Nephron progenitor cell (in vitro differentiated cells): ENCODE results near the gene LPP.

Source experiments
- DNase-seq: peaks from one replicate; pipeline ENCODE4 v3.0.0; 2021
- H3K27ac Mint-ChIP-seq: 2 replicates; pipeline ENCODE4 v1.8.0; 2021; ENCODE audit warnings: mild to moderate bottlenecking, moderate library complexity, mixed read lengths
- H3K27me3 Mint-ChIP-seq: 2 replicates; pipeline ENCODE4 v1.8.0; 2021; ENCODE audit warnings: mild to moderate bottlenecking, low read depth, mixed read lengths; ENCODE audit not compliant: poor library complexity
- H3K36me3 Mint-ChIP-seq: 2 replicates; pipeline ENCODE4 v1.8.0; 2021; ENCODE audit warnings: low read depth, mixed read lengths
- H3K4me1 Mint-ChIP-seq: 2 replicates; pipeline ENCODE4 v1.8.0; 2021; ENCODE audit warnings: mixed read lengths
- H3K4me3 Mint-ChIP-seq: 2 replicates; pipeline ENCODE4 v1.8.0; 2021; ENCODE audit warnings: mild to moderate bottlenecking, moderate library complexity, mixed read lengths
- H3K9me3 Mint-ChIP-seq: 2 replicates; pipeline ENCODE4 v1.8.0; 2021; ENCODE audit warnings: mild to moderate bottlenecking, moderate library complexity, mixed read lengths
- TF ChIP-seq, protein P1 (sequence below): fragments of 200-600 bp; sonication (generic); IDR thresholded peaks from 2 replicates; pipeline ENCODE4 v1.5.0; 2021; ENCODE audit warnings: antibody characterized with exemption

The LPP gene

DNA sequence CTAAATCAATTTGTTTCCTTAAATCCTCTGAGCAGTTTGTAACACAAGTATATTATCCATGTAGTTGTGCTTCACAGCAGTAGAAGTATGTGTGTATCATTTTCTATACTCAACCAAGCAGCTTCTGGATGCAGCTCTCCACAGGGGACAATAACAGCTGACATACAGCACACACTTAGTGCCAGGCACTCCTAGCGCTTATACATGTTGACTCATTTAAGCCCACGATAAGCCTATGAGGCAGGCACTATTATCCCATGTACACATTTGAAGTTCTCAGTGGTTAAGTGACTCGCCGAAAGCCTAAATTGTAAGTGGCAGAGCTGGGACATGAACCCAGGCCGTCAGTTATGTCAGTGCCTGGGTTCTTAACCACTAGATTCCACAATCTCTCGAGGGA lies 20.3 kb upstream of the LPP start:
- Mint-ChIP-seq H3K27ac (no peak overlapping the region), H3K4me1 (peaks cover 7% of the 10 kb centered on the region), H3K27me3 (peaks cover 4% of the 10 kb centered on the region), H3K9me3 (no peaks in the 10 kb centered on the region), H3K36me3 (no peaks in the 10 kb centered on the region), H3K4me3 (no peak overlapping the region)
- no peak for DNase-seq
- TF ChIP-seq, protein P1, sequence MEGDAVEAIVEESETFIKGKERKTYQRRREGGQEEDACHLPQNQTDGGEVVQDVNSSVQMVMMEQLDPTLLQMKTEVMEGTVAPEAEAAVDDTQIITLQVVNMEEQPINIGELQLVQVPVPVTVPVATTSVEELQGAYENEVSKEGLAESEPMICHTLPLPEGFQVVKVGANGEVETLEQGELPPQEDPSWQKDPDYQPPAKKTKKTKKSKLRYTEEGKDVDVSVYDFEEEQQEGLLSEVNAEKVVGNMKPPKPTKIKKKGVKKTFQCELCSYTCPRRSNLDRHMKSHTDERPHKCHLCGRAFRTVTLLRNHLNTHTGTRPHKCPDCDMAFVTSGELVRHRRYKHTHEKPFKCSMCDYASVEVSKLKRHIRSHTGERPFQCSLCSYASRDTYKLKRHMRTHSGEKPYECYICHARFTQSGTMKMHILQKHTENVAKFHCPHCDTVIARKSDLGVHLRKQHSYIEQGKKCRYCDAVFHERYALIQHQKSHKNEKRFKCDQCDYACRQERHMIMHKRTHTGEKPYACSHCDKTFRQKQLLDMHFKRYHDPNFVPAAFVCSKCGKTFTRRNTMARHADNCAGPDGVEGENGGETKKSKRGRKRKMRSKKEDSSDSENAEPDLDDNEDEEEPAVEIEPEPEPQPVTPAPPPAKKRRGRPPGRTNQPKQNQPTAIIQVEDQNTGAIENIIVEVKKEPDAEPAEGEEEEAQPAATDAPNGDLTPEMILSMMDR = no peak

DNA sequence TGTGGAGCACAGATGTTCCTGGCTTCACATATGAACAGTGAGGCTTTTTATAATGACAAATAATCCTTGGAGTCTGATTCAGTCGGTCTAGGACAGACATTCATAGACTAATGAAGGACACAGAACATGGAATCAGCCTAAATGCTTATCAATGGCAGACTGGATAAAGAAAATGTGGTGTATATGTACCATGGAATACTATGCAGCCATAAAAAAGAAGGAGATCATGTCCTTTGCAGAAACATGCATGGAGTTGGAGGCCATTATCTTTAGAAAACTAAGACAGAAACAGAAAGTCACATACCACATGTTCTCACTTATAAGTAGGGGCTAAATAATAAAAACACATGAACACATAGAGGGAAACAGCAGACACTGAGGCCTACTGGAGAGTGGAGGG lies 19.9 kb upstream of the LPP start:
- Mint-ChIP-seq H3K27me3 (peaks cover 4% of the 10 kb centered on the region), H3K27ac (no peak overlapping the region), H3K4me1 (peaks cover 7% of the 10 kb centered on the region), H3K4me3 (no peak overlapping the region), H3K36me3 (no peaks in the 10 kb centered on the region), H3K9me3 (no peaks in the 10 kb centered on the region)
- no peak for DNase-seq
- TF ChIP-seq, protein P1 = no peak

- H3K27ac Mint-ChIP-seq = no peak overlapping the region
- TF ChIP-seq, protein P1 = no peak
- peaks cover 4% of the 10 kb centered on the region for H3K27me3 Mint-ChIP-seq
- H3K4me3 Mint-ChIP-seq = no peak overlapping the region
- DNase-seq = no peak
- H3K4me1 Mint-ChIP-seq = peaks cover 7% of the 10 kb centered on the region
- H3K9me3 Mint-ChIP-seq = no peaks in the 10 kb centered on the region
- H3K36me3 Mint-ChIP-seq = no peaks in the 10 kb centered on the region
These were observed 19.1 kb upstream of the LPP start for GRCh38 chr3:188134856-188135255.

DNA sequence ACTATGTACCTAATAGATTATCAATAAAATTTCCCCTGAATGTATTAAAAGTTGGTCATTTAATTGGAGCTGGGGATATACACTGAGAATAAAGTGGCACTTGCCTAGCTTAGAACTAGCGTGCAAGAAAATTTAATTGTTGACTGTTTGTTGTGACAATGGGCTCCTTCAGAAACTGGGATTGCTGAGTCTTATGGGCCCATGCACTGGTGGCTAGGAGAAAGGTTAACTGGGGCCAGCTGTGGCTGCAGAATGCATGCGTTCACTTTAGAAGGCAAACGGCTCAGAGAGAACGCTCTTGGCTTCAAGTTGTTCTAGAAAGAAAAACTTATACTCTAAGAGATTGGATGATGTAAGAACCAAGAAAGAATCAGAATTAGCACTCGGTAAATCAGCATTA lies 18.7 kb upstream of the LPP start:
- TF ChIP-seq, protein P1 = no peak
- Mint-ChIP-seq H3K9me3 (no peaks in the 10 kb centered on the region), H3K27me3 (peaks cover 4% of the 10 kb centered on the region), H3K27ac (no peak overlapping the region), H3K4me3 (no peak overlapping the region), H3K36me3 (no peaks in the 10 kb centered on the region), H3K4me1 (peaks cover 7% of the 10 kb centered on the region)
- no peak for DNase-seq

GRCh38 chr3:188137051-188137450 lies 16.9 kb upstream of the LPP start:
- H3K36me3 Mint-ChIP-seq = no peaks in the 10 kb centered on the region
- no peak overlapping the region for H3K4me3 Mint-ChIP-seq
- no peaks in the 10 kb centered on the region for H3K9me3 Mint-ChIP-seq
- H3K27ac Mint-ChIP-seq = no peak overlapping the region
- peaks cover 7% of the 10 kb centered on the region for H3K4me1 Mint-ChIP-seq
- DNase-seq = no peak
- peaks cover 4% of the 10 kb centered on the region for H3K27me3 Mint-ChIP-seq
- TF ChIP-seq, protein P1 = no peak

DNA sequence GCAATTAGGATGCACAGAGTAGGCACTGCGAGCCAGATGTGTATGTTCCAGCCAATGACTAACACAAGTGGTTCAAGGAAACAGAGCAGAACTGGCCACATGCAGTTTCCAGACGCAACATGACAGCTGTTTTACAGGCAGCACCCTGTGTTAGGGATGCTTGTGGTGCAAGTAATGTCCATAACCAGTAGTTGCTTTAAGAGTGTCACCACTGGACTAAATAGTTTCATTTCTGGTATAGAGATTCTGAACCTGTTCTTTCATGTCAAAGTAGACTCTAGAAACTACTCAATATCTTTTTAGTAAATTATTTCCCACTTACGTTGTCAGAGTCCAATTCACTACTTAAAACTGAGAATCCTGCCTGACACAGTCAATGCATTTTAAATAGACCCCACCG lies 14.5 kb upstream of the LPP start:
- TF ChIP-seq, protein P1 = no peak
- DNase-seq = no peak
- no peaks in the 10 kb centered on the region for H3K9me3 Mint-ChIP-seq
- peaks cover 8% of the 10 kb centered on the region for H3K27me3 Mint-ChIP-seq
- H3K4me1 Mint-ChIP-seq = peaks cover 7% of the 10 kb centered on the region
- no peak overlapping the region for H3K4me3 Mint-ChIP-seq
- no peak overlapping the region for H3K27ac Mint-ChIP-seq
- no peaks in the 10 kb centered on the region for H3K36me3 Mint-ChIP-seq
